Naive thymus-derived CD4-positive, alpha-beta T cell (primary cell): Measurements from ENCODE around the gene OXLD1. TPM values are rescaled to one million over a fixed set of nuclear protein-coding genes. Genes with fewer than 3 reads are reported as not detected.

Experiments used
- ATAC-seq: fragments of 150-1000 bp; cut with Tn5 transposase; 2 replicates; pipeline ENCODE4 v1.10.0; 2021; ENCODE audit warnings: mild to moderate bottlenecking, moderate library complexity
- CTCF ChIA-PET: fragments of 350-600 bp; sonication (Branson Sonifier 250); formaldehyde crosslinking; loops from one replicate; lab custom pipeline; 2021; ENCODE audit warnings: antibody characterized with exemption; lab: Charles Lee
- POLR2A ChIA-PET: fragments of 350-600 bp; sonication (Branson Sonifier 250); formaldehyde crosslinking; loops from one replicate; lab custom pipeline; 2021; ENCODE audit warnings: antibody characterized with exemption, inconsistent platforms; lab: Charles Lee
- DNase-seq, 9 donors: peaks; one replicate each; pipeline versions ENCODE4 v3.0.0 to v3.0.0-alpha.2; 2020 to 2022; ENCODE audit warnings: mixed read lengths in 1 of 9
- H3K27ac ChIP-seq: one replicate; pipeline ENCODE4 v1.7.0; 2013; ENCODE audit warnings: mild to moderate bottlenecking, low read depth, low read length, moderate library complexity
- H3K27me3 ChIP-seq, 2 donors: one replicate each; pipeline ENCODE4 v1.7.0; 2013; ENCODE audit warnings: low read length in 2 of 2, mild to moderate bottlenecking in 2 of 2, moderate library complexity in 2 of 2; ENCODE audit not compliant: control insufficient read depth in 2 of 2, insufficient read depth in 2 of 2
- H3K36me3 ChIP-seq, 3 experiments: 1 replicate in 2 of 3; 2 replicates in 1 of 3; pipeline ENCODE4 v1.7.0; 2013; ENCODE audit warnings: low read length in 3 of 3, mild to moderate bottlenecking in 3 of 3, moderate library complexity in 1 of 3; ENCODE audit not compliant: insufficient read depth in 3 of 3, control insufficient read depth in 2 of 3
- H3K4me1 ChIP-seq, 2 donors: one replicate each; pipeline ENCODE4 v1.7.0; 2013; ENCODE audit warnings: low read length in 2 of 2, mild to moderate bottlenecking in 2 of 2, moderate library complexity in 1 of 2; ENCODE audit not compliant: control insufficient read depth in 2 of 2, insufficient read depth in 2 of 2
- H3K4me3 ChIP-seq: 2 replicates; pipeline ENCODE4 v1.7.0; 2013; ENCODE audit warnings: mild to moderate bottlenecking, low read length
- H3K9me3 ChIP-seq, 3 experiments: 1 replicate in 2 of 3; 2 replicates in 1 of 3; pipeline ENCODE4 v1.7.0; 2013; ENCODE audit warnings: low read length in 3 of 3; ENCODE audit not compliant: control insufficient read depth in 2 of 3
- H3K27ac Mint-ChIP-seq, 9 donors: one replicate each; pipeline ENCODE4 v1.8.0; 2020 to 2022; ENCODE audit warnings: mixed read lengths in 9 of 9, mild to moderate bottlenecking in 8 of 9, moderate library complexity in 5 of 9, inconsistent platforms in 2 of 9
- H3K27me3 Mint-ChIP-seq, 5 donors: one replicate each; pipeline ENCODE4 v1.8.0; 2021 to 2022; ENCODE audit warnings: mixed read lengths in 5 of 5, mild to moderate bottlenecking in 1 of 5
- H3K36me3 Mint-ChIP-seq, 5 donors: one replicate each; pipeline ENCODE4 v1.8.0; 2020 to 2022; ENCODE audit warnings: mixed read lengths in 5 of 5, mild to moderate bottlenecking in 3 of 5, inconsistent platforms in 1 of 5
- H3K4me1 Mint-ChIP-seq, 7 donors: one replicate each; pipeline ENCODE4 v1.8.0; 2020 to 2022; ENCODE audit warnings: mixed read lengths in 7 of 7, mild to moderate bottlenecking in 3 of 7, inconsistent platforms in 1 of 7
- H3K4me3 Mint-ChIP-seq, 10 donors: one replicate each; pipeline ENCODE4 v1.8.0; 2020 to 2022; ENCODE audit warnings: mild to moderate bottlenecking in 10 of 10, mixed read lengths in 10 of 10, moderate library complexity in 6 of 10, inconsistent platforms in 2 of 10
- H3K9me3 Mint-ChIP-seq, 11 donors: one replicate each; pipeline ENCODE4 v1.8.0; 2020 to 2022; ENCODE audit warnings: mixed read lengths in 11 of 11, mild to moderate bottlenecking in 4 of 11, inconsistent platforms in 1 of 11, moderate library complexity in 1 of 11
- intact Hi-C, 2 donors: fragments of 100-400 bp; cut with micrococcal nuclease; formaldehyde crosslinking; loops; one replicate each; pipeline ENCODE4 v1.15.1; 2023
- polyA plus RNA-seq, 2 donors: library from polyadenylated mRNA; unstranded; fragments of 300-500 nt; fragmentation: Illumina TruSeq; gene quantifications; one replicate each; pipeline ENCODE4 v1.2.3, GENCODE V29; 2021
- total RNA-seq, 6 experiments: library from RNA in 5 of 6; stranded (reverse) in 5 of 6; gene quantifications; 1 replicate in 5 of 6; 2 replicates in 1 of 6; pipeline ENCODE4 v1.2.3 and lab custom pipeline; 2021 to 2026

Gene OXLD1
- total and polyA plus RNA-seq, 7 experiments from 2014 or later, result 35.9 to 123 (median 58.5) TPM

GRCh38 chr17:81656835-81657234 is 9.6 kb downstream of the OXLD1 start:
- H3K4me1 Mint-ChIP-seq, result peaks cover 5 to 37% (median 23%) of the 10 kb centered on the region in 7 donors
- Histone ChIP-seq H3K4me3 (no peak overlapping the region), H3K9me3 (no peaks in the 10 kb centered on the region), H3K4me1 (peaks cover under 1 to 5% of the 10 kb centered on the region in 2 donors), H3K36me3 (no peaks in the 10 kb centered on the region), H3K27me3 (peaks cover 0 to 4% of the 10 kb centered on the region in 2 donors), H3K27ac (no peak overlapping the region)
- DNase-seq (no peak), ATAC-seq (no peak)
- ChIA-PET CTCF (no interaction called here), POLR2A (interaction anchor here (0.7 to 1.1 kb wide), 4 partner anchors 9 to 274 kb away, joined by 3 to 4 read pairs (median 3); partner anchors contain the start of genes ARL16 and HGS)
- peak overlapping the region in 2 of 9 donors; percentile 14 to 57 for H3K27ac Mint-ChIP-seq
- no peaks in the 10 kb centered on the region for H3K9me3 Mint-ChIP-seq
- H3K36me3 Mint-ChIP-seq, result peaks cover 0 to 4% (median 0%) of the 10 kb centered on the region in 5 donors
- intact Hi-C loops, result no loop called here
- peaks cover 0 to 5% (median 2%) of the 10 kb centered on the region in 5 donors for H3K27me3 Mint-ChIP-seq
- peak overlapping the region in 1 of 10 donors; percentile 41 for H3K4me3 Mint-ChIP-seq

- Mint-ChIP-seq H3K4me3 (peak within 1 kb of the TSS in 1 of 10 donors; percentile 41), H3K9me3 (no peaks in the 10 kb centered on the region), H3K4me1 (peaks cover 8 to 37% (median 25%) of the 10 kb centered on the region in 7 donors), H3K27ac (peak within 1 kb of the TSS in 2 of 9 donors; percentile 14 to 57), H3K27me3 (peaks cover 0 to 8% (median 5%) of the 10 kb centered on the region in 5 donors), H3K36me3 (peaks cover 0 to 6% (median 0%) of the 10 kb centered on the region in 5 donors)
- ChIA-PET POLR2A (interaction anchor here (0.7 to 1.1 kb wide), 3 partner anchors 27 to 274 kb away, joined by 3 to 4 read pairs (median 3); partner anchors contain the start of genes ARL16 and HGS), CTCF (no interaction called here)
- peaks cover 0 to 4% of the 10 kb centered on the region in 2 donors for H3K27me3 ChIP-seq
- ATAC-seq (no peak), DNase-seq (no peak)
- no peak within 1 kb of the TSS for H3K4me3 ChIP-seq
- no peaks in the 10 kb centered on the region for H3K36me3 ChIP-seq
- H3K9me3 ChIP-seq, result no peaks in the 10 kb centered on the region
- intact Hi-C loops, result no loop called here
- peaks cover 0 to 5% of the 10 kb centered on the region in 2 donors for H3K4me1 ChIP-seq
- H3K27ac ChIP-seq, result no peak within 1 kb of the TSS
Measured at GRCh38 chr17:81656118-81656743, 10.2 kb downstream of the OXLD1 start, which contains the start of gene PDE6G. Gene PDE6G, minus strand, starts transcription at chr17:81656542. Its CDS starts 3,237 bp downstream, at chr17:81653305.

GRCh38 chr17:81655378-81656117 is 10.9 kb downstream of the OXLD1 start:
- no peak overlapping the region for H3K4me3 Mint-ChIP-seq
- peaks cover 8 to 32% (median 22%) of the 10 kb centered on the region in 7 donors for H3K4me1 Mint-ChIP-seq
- no peak overlapping the region for H3K27ac Mint-ChIP-seq
- intact Hi-C loops, result no loop called here
- H3K4me1 ChIP-seq, result peaks cover 0 to 5% of the 10 kb centered on the region in 2 donors
- peaks cover 0 to 11% (median 5%) of the 10 kb centered on the region in 5 donors for H3K27me3 Mint-ChIP-seq
- H3K4me3 ChIP-seq, result no peak overlapping the region
- H3K9me3 ChIP-seq, result no peaks in the 10 kb centered on the region
- H3K36me3 ChIP-seq, result no peaks in the 10 kb centered on the region
- ATAC-seq (no peak), DNase-seq (no peak)
- peaks cover 0 to 6% (median 0%) of the 10 kb centered on the region in 5 donors for H3K36me3 Mint-ChIP-seq
- POLR2A ChIA-PET, result interaction anchor here (1.1 kb wide), 1 partner anchor 28 kb away, joined by 3 read pairs; the partner anchor contains the start of genes ARL16 and HGS
- CTCF ChIA-PET, result no interaction called here
- H3K9me3 Mint-ChIP-seq, result no peaks in the 10 kb centered on the region
- no peak overlapping the region for H3K27ac ChIP-seq
- peaks cover 0 to 8% of the 10 kb centered on the region in 2 donors for H3K27me3 ChIP-seq

- Histone ChIP-seq H3K36me3 (no peaks in the 10 kb centered on the region), H3K27ac (no peak overlapping the region), H3K4me1 (peaks cover 0 to 5% of the 10 kb centered on the region in 2 donors), H3K27me3 (peaks cover 0 to 8% of the 10 kb centered on the region in 2 donors), H3K4me3 (no peak overlapping the region), H3K9me3 (peaks cover 0 to 11% (median 0%) of the 10 kb centered on the region in 3 experiments)
- peaks cover 4 to 22% (median 15%) of the 10 kb centered on the region in 5 donors for H3K27me3 Mint-ChIP-seq
- DNase-seq (peak in 1 of 9 donors; percentile 38), ATAC-seq (peak; percentile 52)
- intact Hi-C loops, result no loop called here
- H3K36me3 Mint-ChIP-seq, result peaks cover 0 to 6% (median 0%) of the 10 kb centered on the region in 5 donors
- H3K9me3 Mint-ChIP-seq, result peaks cover 0 to 14% (median 0%) of the 10 kb centered on the region in 11 donors
- H3K4me3 Mint-ChIP-seq, result peak overlapping the region; percentile 44 to 93 (median 72)
- ChIA-PET CTCF (no interaction called here), POLR2A (interaction anchor here (0.6 to 2.0 kb wide), 3 partner anchors 10 to 1178 kb away, joined by 3 to 8 read pairs (median 3); no protein-coding TSS in a partner anchor)
- H3K27ac Mint-ChIP-seq, result peak overlapping the region in 8 of 9 donors; percentile 9 to 89 (median 64)
- H3K4me1 Mint-ChIP-seq, result peaks cover 8 to 32% (median 20%) of the 10 kb centered on the region in 7 donors
Measured at GRCh38 chr17:81652906-81653771, 13.3 kb downstream of the OXLD1 start.

GRCh38 chr17:81651692-81652091 is 14.7 kb downstream of the OXLD1 start:
- Histone ChIP-seq H3K9me3 (peaks cover 0 to 11% (median 0%) of the 10 kb centered on the region in 3 experiments), H3K36me3 (no peaks in the 10 kb centered on the region), H3K4me1 (peaks cover 0 to 5% of the 10 kb centered on the region in 2 donors), H3K27me3 (peaks cover 0 to 8% of the 10 kb centered on the region in 2 donors), H3K4me3 (no peak overlapping the region), H3K27ac (no peak overlapping the region)
- CTCF ChIA-PET, result no interaction called here
- no peak for ATAC-seq
- DNase-seq, result no peak
- Mint-ChIP-seq H3K4me1 (peaks cover 8 to 24% (median 17%) of the 10 kb centered on the region in 7 donors), H3K27me3 (peaks cover 4 to 26% (median 15%) of the 10 kb centered on the region in 5 donors), H3K4me3 (peak overlapping the region in 5 of 10 donors; percentile 27 to 56 (median 39)), H3K36me3 (peaks cover 0 to 6% (median 0%) of the 10 kb centered on the region in 5 donors), H3K9me3 (peaks cover 0 to 14% (median 0%) of the 10 kb centered on the region in 11 donors), H3K27ac (peak overlapping the region in 1 of 9 donors; percentile 23)
- intact Hi-C loops, result no loop called here
- POLR2A ChIA-PET, result no interaction called here
